GM19193 (cell line): Measurements from ENCODE around the gene PCGF1.

Experiments used
- POLR2A ChIP-seq: IDR thresholded peaks from 4 replicates; pipeline ENCODE4 v1.6.1; 2011; ENCODE audit not compliant: insufficient read depth, insufficient read length; ENCODE audit errors: extremely low read depth

The PCGF1 gene

DNA sequence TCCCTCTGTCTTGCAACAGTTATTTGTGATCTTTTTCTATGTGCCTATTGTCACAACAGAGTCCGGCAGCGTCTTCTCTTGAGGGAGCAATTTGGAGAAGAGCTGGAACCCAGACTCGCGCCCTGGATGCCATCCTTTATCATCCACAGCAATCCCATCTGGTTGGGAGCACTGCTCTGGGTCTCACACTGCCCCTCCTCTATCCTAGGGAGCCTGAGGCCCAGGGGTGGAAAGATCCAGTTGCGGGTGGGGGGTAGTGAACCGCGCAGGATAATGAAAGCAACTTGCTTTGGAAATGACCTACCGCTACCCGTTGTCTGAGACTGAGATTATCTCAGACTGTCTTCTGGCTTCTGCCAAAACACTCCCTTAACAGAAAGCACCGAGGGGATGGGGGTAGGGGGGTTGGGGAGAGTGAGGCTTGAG lies 48.5 kb downstream of the PCGF1 start:
- TF ChIP-seq POLR2A = no peak

DNA sequence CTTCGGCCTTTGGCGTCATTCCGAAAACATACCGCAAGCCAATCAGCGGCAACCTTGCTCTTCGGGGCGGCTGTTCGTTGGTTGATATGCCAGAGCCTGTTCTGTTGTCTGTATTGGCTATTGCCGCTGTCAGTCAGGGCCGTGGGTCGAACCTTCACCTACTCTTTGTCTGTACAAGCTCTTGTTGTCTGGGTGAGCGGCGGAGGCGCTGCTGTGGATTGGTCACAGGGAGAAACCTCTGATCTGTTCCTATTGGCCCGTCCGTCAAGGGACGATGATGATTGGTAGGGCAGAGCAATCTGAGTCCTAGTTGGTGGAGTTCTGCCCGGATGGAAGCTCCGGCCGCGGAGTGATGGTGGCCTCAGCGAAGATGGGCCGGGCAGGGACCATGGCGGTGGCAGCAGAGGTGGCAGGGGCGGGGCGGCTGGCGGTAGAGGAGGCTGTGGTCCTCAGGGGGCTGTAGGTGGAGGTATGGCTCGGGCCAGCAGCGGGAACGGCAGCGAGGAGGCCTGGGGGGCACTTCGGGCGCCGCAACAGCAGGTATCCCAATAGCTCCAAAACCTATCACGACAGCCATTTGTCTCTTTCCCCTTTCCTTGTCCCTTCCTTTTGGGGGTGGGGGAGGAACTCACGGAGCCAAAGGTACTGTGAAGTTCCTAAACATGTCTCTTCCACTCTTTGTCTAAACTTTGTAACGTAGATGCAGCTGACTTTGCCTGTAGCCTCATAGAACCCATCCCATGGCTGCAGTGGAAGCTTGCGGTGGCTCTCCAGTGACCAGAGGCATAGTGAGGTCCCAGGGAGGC lies 49.2 kb downstream of the PCGF1 start, which contains the start of gene WBP1:
TSS of gene WBP1 (plus strand) at position 307 of the 806 bp plus-strand sequence. CDS start at position 472, 165 bp downstream.
- TF ChIP-seq POLR2A = no peak

DNA sequence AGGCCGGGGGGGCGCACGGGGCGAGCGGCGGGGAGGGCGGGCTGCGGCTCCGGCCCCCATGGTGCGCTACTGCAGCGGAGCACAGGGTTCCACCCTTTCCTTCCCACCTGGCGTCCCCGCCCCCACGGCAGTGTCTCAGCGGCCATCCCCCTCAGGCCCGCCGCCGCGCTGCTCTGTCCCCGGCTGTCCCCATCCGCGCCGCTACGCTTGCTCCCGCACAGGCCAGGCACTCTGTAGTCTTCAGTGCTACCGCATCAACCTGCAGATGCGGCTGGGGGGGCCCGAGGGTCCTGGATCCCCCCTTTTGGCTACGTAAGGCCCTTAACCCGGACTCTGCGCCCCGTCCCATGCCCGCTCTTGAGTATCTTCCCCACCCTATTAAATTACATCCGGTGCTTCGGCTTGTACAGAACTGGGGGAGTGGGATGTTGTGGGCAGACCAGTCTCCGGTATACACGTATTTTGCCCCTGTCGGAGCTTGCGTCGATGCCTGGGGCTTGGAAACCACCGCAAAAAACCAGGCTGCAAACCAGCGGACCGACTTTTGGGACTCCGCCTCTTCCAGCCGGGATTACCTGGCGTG lies 49.9 kb downstream of the PCGF1 start:
- peak; percentile 75 for TF ChIP-seq POLR2A

- no peak for TF ChIP-seq POLR2A
These were observed 50.4 kb downstream of the PCGF1 start for GRCh38 chr2:74457129-74457548.
